Activated effector memory CD4-positive, alpha-beta T cell treated with anti-CD3 and anti-CD28 coated beads, Interleukin-2, amount 50 U/mL, for 16 hours (primary cell): ENCODE results near the gene COL6A6.
"Not testable (repeated sequence)": the region's sequence is repeated elsewhere in the genome, so short reads cannot be mapped to it uniquely, and the experiment has no call there.

Source experiments
- DNase-seq: peaks from one replicate; pipeline ENCODE4 v3.0.0-alpha.2; 2020

The COL6A6 gene

GRCh38 chr3:130539005-130539404 is 22.0 kb downstream of the COL6A6 start:
- DNase-seq = peak; percentile 71

DNA sequence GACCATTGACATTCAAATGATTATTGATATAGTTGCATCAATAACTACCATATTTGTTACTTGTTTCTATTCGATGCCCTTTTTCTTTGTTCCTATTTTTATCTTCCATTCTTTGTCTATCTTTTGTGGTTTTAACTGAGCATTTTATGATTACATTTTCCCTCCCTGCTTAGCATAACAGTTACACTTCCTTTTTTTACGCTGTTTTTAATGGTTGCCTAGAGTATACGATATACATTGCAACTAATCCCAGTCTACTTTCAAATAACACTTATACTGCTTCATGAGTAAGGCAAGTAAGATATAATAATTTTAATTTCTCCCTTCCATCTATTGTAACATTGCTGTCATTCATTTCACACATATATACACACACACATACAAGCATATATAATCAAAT is 26.3 kb downstream of the COL6A6 start:
- DNase-seq = no peak

- no peak for DNase-seq
These were observed 30.1 kb downstream of the COL6A6 start for GRCh38 chr3:130546920-130547679.

DNA sequence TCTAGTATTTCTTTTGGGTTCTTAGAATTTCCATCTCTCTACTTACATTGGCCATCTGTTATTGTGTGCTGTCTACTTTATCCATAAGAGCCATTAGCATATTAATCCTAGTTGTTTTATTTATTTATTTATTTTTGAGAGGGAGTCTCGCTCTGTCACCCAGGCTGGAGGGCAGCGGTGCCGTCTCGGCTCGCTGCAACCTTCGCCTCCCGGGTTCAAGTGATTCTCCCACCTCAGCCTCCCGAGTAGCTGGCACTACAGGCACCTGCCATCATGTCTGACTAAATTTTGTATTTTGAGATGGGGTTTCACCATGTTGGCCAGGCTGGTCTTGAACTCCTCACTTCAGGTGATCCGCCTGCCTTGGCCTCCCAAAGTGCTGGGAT is 30.7 kb downstream of the COL6A6 start:
- DNase-seq = not testable (repeated sequence)

- DNase-seq = no peak
These were observed 31.4 kb downstream of the COL6A6 start for GRCh38 chr3:130548356-130548755.

DNA sequence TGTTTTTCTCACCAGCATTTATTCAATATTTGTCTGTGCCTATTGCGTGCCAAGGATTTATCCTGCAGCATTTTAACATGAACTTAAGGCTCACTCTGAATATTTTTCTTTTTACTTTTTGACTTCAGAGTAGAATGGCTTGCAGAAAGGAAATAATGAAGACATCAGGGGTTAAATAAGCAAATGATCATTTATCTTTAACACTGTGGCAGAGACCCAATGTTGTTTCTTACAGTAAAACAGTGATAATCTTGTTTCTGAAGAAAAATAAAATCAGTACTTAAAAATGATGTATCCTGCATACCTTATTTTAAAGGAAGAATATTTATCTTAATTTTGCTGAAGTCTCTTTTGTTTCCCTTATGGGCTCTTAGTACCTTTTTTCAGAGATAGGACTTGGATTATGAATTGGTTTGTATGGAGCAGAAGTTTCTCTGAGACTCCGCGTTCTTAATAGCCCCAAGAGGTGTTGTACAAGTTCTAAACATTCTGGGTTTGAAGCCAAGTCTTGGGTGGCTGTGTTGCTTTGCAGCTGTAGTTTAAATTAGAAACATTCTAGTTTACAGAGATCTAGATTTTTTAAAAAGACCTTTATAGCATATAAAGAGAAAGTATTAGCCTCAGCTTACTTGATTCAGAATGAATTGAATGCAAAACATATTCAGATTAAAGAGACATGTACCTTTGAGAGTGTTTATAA is 40.5 kb downstream of the COL6A6 start:
- no peak for DNase-seq

DNA sequence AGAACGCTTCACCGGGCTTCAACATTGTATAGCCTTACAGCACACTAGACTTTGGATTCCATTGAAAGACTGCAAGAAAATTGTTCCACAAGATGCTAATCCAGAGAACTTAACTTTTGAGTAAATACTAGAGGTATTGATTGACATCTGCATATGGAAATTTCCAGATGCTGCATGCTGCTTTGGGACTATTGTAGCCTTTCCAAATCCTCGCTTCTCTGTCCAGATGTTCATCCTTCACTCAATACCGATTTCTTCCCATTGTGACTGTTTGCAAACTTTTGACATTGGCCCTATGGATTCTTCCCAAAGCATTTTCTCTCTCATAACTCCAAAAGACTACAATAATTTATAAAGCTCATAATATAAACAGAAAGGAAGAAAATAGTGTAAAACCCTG is 41.4 kb downstream of the COL6A6 start:
- no peak for DNase-seq

DNA sequence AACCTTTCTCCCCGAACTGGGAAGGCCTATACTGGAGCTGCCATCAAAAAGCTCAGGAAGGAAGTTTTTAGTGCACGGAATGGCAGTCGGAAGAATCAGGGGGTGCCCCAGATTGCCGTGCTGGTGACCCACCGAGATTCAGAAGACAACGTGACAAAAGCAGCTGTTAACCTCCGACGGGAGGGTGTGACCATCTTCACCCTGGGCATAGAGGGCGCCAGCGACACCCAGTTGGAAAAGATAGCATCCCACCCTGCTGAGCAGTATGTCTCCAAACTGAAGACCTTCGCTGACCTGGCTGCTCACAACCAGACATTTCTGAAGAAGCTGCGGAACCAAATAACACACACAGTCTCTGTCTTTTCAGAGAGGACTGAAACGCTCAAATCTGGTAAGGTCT is 48.2 kb downstream of the COL6A6 start:
- no peak for DNase-seq
